ENCODE measurements around the gene FKBP2.

FKBP2 gene

DNA sequence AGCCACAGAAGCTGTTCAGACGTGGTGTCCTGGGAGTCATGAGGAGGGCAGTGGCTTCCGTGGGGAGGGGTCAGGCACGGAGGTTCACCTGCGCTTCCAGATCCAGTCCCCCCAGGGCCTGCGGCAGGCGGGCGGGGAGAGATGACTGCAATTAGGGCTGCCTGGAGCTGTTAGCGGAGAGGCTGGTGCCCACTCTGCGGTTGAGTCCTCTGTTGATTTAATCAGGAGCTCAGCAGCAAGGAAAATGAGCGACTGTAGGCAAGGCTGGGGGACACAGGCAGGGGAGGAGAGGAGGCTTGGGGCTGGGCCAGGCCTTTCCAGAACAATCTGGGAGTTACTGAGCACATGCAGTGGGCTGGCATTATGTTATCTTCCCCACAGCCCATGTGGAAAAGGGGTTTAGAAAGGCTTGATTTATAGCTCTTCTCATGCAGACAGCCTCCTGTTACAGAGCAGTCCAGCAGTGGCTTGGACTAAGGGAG lies 23.5 kb downstream of the FKBP2 start:
- no peak for DNase-seq (ENCODE audit: low spot score)

DNA sequence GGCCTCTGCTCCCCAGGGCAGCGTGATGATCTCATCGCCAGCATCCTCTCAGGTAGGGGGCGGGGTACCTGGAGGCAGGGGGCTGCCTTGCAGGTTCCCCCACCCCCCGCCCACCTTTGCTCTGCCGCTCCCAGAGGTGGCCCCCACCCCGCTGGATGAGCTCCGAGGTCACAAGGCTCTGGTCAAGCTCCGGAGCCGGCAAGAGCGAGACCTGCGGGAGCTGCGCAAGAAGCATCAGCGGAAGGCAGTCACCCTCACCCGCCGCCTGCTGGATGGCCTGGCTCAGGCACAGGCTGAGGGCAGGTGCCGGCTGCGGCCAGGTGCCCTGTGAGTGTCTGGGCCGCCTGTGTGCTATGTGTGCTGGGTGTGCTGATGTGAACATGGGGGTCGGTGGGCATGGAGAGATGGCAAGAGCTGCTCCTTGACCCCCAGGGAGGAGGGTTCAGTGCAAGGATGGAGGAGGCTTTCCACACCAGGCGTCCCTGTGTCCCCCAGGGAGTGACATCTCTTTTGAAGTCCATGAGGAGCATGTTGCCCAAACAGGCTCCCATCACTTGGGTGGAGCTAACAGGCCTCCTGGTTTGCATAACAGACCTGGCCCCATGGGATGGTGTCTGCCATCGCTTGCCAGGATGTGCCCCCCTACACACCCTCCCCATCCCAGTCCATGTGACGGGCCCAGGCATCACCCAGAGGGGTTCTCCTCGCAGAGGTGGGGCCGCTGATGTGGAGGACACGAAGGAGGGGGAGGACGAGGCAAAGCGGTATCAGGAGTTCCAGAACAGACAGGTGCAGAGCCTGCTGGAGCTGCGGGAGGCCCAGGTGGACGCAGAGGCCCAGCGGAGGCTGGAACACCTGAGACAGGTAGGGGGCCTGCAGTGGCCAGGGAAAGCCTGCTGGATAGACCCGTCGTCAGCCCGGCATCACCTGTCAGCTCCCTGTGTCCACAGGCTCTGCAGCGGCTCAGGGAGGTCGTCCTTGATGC lies 24.6 kb downstream of the FKBP2 start:
- no peak for DNase-seq (ENCODE audit: low spot score)

DNA sequence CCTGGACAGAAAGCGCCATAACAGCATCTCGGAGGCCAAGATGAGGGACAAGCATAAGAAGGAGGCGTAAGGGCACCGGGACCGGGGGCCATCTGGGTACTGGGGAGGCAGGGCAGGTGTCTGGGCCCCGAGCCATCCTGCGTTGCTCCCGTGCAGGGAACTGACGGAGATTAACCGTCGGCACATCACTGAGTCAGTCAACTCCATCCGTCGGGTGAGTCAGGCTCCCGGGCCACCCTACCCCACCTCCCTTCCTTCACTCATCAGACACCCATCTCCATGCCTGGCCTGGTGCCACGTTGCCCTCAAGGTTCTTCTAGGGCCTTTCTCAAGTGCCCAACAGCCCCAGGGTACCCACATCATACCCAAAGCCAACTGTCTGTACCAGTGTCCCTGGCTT lies 25.4 kb downstream of the FKBP2 start:
- DNase-seq (ENCODE audit: low spot score): no peak

DNA sequence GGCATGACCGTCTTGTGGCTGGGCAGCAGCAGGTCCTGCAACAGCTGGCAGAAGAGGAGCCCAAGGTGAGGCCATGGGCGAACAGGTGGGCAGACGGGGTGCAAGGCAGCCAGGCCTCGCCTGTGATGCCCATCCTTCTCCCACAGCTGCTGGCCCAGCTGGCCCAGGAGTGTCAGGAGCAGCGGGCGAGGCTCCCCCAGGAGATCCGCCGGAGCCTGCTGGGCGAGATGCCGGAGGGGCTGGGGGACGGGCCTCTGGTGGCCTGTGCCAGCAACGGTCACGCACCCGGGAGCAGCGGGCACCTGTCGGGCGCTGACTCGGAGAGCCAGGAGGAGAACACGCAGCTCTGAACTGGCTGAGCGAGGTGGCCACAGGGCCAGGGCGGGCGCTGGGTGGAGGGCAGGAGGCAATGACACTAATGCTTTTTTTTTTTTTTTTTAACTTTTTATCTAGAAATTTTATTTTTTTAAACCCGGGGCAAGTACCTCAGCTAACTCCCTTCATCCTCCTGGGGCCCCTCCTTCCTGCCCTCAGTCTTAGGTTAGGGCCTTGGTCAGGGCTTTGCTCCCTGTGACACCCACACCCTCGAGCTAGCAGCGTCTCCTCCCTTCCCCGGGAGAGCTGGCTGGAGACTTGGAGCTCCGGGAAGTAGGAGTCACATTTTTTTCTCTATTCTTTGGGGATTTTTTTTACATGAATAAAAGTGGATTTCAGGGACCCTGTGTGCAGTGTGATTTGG lies 26.5 kb downstream of the FKBP2 start:
- DNase-seq (ENCODE audit: low spot score): peak; percentile 30

DNA sequence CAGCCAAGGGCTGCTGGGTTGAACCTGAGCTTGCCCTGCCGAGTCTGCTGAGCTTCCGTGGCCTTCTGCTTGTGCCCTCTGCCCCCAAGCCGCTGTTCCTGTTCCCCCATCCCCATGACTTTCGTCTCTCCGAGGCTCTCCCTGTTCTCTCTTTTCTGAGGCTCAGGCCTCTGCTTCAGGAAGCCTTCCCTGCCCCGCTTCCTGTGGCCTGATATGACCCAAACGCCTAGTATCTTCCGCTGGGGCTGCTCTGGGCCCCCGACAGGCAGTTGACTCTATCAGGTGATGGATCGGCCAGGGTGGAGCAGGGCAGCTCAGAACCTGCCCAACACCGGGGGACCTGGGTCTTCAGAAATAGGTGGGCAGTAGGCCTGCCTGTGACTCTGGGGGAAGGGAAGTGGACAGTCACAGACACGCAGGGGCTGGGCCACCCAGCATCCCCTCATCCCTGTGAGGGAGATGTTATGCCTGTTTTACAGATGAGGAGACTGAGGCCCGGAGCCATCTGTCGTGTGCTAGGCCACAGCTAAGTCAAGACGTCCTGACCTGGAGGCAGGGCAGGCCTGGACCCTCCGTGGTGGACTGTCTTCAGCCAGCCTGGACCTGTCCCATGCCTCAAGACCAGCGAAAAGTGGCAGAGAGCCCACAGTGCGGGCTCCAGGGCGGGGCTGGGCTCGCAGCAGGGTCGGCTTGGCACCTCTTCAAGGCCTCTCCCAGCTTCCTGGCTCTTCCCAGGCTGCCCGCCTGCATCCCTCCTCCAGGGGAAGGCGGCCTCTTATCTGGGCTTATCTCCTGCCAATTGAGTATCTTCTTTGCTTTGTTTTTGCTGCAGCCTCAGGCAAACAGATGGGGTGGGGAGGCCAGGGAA lies 27.4 kb downstream of the FKBP2 start:
- DNase-seq (ENCODE audit: low spot score): peak; percentile 42

DNA sequence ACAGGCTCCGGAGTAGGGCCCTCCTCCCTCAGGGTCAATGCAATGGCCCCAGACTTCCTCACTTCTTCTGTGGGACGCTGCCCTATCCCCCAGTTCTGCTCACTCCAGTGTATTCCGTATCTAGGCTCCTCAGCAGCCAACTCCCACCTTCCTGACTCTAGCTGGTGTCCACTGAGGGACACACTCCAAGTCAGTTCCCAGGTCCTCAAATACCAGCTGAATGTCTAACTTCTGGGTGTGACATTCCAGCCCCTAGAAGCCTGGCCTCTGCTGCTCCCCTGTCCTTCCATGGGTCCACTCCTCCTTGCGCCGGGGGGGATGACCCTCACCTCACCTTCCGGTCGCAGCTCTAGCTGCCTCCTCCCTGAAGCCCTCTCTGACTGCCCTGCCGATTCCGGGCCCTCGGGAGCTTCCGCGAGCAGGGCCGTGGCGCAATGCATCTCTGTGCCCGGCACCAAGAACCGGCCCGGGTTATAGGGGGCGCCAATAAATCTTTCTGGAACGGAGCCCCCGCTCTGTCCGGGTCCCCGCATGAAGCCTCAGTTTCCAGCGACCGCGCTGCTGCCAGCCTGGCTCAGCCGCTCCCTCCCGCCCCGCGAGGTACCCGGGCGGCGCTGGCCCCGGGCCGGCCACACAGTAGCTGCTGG lies 28.1 kb downstream of the FKBP2 start:
- DNase-seq (ENCODE audit: low spot score): peak; percentile 21

DNA sequence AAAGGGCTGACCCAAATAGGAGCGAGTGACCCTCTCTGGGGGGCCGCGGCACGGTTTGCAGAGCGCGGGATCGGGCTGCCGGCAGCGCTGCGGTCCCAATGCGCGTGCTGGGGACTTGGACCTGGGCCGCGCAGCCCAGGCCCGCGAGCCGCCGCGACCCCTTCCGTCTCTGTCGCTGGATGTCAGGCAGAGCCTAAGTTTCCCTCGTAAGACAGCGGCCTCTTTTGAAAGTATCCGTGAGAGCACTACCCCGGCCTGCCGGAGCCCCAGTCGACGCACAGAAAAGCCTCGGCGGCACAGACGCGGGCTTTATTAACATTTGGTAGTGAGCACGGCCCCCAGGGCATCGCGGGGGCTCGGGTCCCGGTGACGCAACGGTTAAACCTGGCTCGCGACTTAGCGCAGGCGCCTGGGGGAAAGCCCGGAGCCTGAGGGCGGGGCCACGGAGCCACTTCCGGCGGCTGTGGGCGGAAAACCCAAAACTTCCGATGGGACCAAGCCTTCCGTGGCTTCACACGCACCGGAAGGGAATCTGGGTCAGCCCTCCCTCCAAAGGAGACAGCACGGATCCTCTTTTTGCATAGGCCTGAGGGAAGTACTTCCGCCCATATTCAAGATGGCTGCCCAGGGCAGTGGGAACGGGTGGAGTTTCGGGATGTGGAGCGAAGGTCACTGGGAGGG lies 28.8 kb downstream of the FKBP2 start:
- peak; percentile 97 for DNase-seq (ENCODE audit: low spot score)

DNA sequence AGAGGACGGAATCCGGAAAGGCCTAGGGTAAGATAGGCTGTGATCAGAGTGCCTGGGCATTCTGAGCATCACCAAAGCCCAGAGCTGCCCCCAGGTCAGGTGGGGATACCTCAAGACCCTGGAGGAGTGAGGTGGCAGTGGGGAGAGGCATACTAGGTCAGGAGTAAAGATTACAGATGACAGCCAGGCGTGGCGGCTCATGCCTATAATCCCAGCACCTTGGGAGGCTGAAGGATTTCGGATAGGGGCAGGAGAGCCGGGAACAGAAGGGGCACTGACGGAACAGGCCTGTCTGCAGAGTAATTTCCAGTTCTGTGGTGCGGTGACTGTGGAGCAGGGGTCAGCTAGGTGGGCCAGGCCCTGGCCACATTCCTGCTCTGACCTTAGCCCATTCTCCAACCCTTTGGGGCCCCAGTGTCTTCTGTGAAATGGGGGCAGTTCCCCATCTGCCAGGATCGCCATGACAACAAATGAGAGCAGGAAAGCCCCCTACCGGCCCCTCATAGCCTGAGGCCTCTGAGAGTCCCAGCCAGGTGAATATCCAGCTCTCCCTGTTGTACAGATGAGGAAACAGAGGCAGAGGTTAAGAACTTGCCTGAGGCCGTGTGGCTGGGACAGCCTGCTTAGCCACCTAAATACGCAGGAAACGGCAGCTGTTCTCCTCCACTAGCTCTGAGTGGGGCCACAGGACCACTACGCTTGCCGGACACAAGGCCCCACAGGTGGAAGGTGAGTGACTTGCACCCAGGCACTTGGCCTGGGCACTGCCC lies 34.3 kb downstream of the FKBP2 start:
- no peak for DNase-seq (ENCODE audit: low spot score)

DNA sequence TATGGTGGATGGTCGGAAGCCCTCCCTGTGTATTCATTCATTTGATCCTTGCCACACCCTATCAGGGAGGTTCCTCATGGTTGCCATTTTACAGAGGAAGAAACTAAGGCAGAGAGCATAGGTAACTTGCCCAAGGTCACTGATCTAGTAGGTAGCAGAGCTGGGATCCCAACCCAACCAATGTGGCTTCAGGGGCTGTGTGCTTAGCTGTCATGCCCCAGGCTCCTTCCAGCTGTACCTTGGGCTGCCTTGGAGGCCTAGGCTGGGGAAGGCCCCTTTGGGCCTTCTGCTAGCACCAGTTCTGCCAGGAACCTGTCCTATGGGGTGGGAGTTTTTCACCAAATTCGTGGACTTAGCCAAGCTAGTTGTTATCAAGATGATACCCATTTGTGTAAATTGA lies 34.9 kb downstream of the FKBP2 start:
- DNase-seq (ENCODE audit: low spot score): no peak

DNA sequence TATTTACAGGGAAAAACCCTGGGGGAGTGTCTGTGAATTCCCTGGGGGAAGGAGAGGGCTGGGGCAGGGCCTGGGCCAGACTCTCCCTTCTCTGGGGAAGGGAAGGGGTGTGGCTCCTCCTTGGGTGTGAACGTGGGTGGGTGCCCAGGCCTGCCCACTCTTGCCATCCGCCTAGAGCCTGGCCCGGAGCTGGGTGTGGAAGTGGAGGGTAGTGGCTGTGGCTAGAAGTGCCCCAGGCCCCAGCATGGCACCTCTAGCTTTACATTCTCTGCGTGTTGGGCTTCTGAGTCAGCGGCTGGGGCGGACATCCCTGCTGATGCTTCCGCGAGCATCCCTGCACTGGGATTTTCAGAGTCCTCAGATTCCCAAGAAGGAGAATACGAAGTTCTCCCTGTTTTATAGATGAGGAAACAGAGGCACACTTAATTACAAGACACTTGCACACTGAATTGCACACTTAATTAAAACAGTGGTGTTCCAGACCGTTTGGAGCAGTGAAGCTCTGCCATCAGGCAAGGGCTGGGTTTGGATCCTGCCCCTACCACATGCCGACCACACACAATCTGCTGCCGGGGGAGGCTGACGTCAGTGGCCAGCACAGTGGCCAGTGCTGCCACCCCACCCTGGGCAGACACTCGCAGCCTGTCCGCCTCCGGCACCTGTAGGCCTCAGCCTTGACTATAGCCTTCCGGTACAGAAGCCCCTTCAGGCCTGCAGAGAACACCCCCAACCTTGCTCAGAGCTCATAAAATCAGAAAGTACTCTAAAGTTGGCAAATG lies 35.9 kb downstream of the FKBP2 start:
- no peak for DNase-seq (ENCODE audit: low spot score)

DNA sequence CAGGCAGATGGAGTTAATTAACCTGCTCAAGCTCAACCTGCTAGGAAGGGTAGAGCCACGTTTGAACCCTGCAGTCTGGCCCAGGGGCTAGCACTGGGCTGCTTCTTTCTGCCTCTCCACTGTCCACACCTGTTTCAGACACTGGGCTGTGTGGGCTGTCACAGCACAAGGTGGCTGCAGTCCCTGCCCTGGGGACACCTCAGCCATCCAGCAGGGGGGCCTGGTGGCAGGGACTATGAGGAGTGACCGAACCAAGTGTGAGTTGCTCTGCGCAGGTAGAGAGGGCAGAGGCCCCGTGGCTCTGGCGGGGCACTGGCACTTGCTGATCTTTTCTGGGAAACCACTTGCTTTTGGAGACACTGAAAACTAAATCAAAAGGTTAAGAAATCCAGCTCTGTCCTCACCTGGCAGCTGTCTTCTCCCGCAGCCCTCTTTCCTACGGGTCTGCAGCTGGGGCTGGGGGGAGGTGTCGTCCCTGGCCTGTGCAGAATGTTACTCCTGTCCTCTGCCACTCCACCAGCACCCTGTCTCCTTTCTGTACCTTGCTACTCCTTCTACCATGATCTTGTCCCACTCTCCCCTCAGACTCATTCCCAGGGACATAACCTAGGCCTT lies 37.8 kb downstream of the FKBP2 start:
- no peak for DNase-seq (ENCODE audit: low spot score)

DNA sequence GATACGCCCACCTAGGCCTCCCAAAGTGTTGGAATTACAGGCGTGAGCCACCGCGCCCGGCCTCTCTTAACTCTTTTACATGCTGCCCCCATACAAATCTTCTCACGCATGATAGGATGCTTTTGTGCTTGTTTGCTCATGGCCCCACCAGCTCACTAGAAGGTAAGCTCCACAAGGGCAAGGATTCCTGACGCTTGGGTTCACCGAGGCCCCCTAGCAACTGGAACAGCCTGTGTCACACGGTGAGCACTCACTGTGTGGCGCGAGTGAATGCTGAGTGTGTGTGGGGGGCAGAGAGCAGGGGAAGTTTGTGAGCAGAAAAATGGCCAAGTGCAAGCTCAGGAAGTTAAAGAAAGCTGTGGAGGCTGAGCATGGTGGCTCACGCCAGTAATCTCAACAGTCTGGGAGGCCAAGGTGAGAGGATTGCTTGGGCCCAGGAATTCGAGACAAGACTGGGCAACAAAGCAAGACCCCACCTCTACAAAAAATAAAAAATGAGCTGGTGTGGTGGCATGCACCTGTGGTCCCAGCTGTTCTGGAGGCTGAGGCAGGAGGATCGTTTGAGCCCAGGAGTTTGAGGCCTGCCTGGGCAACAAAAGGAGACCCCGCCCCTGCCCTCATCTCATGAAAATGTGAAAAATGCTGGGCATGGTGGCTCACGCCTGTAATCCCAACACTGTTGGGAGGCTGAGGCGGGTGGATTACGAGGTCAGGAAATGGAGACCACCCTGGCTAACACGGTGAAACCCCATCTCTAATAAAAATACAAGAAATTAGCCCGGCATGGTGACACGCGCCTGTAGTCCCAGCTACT lies 41.3 kb downstream of the FKBP2 start:
- no peak for DNase-seq (ENCODE audit: low spot score)

DNA sequence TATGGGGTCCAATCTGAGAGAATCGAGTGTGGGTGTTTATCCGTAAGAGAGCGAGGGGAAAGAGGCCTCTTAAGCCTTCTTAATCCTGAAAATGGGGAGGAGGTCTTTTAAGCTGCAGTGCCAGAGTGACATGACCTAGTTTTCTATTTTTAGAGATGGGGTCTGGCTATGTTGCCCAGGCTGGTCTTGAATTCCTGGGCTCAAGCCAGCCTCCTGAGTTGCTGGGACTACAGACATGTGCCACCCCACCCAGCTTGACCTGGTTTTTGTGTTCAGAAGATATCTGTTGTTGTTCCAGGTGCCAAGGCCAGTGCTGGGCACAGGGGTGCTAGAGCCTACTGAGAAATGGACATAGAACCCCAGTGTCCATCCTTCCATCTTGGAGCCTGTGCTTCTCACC lies 42.2 kb downstream of the FKBP2 start:
- DNase-seq (ENCODE audit: low spot score): no peak

DNA sequence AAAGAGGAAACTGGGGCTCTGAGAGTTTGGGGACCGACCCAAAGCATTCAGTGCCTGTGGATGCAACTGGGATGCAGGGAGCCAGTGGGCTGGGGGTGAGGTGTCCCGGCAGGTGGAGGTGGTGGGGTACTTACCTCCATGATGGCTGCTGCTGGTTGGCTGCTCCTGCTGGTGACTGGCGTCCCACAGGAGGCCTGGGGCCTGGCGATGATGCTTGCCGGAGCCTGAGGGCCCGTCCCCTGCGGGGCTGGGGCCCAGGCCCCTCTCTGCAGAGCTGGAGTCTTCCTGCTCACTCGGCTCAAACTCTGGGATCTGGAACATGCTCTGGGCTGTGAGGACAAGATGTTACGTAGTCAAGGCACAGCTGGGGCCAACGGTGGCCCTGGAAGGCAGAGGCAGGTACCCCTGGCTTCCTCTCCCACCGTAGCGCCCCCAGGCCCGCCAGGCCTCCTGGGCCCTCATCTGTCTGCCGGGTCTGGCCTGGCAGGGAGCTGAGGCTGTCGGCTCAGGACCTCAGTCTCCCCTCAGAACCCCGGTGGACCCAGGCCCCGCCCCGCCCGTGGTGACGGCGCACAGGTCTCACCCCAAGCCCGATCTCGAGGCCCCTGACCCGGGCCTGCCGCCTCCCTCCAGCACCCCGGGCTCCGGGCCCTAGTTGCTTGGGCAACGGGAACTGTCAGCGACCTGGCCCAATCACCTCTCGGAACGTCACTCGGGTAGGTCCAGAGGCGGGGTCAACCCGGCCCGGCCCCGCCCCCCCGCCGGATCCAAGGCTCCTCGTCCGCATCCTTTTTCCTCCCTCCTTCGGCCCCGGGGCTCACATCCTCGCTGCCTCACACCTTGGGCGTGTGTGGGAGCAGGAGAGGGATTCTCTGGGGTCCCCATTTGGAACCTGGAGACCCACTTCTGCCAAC lies 43.4 kb downstream of the FKBP2 start, which contains the start of gene BAD:
BAD (minus strand) TSS at position 618 of the 914 bp plus-strand sequence; CDS start at position 321, 297 bp downstream.
- DNase-seq (ENCODE audit: low spot score): peak; percentile 89

DNA sequence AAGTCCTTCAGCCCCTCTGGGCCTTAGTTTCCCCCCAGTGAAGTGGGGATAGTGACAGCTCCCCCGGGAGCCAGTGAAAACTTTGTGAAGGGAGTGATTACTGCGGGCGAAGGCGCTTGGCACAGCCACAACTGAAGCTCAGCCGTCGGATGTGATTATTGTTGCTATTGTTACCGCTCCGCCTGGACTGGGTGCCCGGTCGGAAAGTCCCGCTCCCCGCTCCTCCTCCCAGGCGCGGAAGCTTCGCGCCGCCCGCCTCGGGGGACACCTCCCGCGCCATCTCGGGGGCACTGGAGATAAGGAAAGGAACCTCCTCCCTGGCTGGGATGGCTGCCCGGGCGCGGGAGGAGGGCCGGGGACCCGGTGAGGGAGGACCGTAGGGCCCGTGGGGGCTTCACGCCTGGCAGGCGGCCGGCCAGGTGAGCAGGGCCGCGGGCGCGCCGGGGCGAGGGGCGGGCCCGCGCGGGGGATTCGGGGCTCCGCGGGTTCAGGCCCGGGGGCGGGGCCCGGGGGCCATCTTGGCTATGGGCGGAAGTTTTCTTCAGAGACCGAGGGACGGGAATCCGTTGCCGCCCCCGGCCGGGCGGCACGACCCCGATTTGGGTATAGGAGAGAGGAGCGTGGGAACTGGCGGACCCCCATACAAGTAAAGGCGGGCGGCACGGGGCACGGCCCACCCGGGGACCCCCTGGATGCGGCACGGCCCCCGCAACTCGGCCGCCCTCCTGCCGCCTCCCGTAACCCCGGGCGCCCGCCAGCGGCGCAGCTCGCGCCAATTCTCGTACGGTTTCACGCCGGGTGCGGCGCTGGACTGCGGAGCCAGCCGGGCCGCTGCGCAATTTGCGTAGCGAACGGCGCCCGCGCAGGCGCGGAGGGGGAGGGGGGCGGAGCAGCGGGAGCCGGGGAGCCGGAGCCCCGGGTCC lies 44.3 kb downstream of the FKBP2 start, which contains the start of gene GPR137:
GPR137 (plus strand) TSS at position 887 of the 923 bp plus-strand sequence. CDS start 677 bp downstream, outside the sequence.
- peak; percentile 66 for DNase-seq (ENCODE audit: low spot score)

Data from kidney capillary endothelial cell (primary cell).